Hippocampal formation (tissue), 2 donors: Measurements from ENCODE around the gene MEGF6.

Source experiments
- DNase-seq, 2 donors: peaks; one replicate each; lab custom pipeline; 2025; lab: John Stamatoyannopoulos, UW

Gene MEGF6

GRCh38 chr1:3485016-3485415 is 126.3 kb downstream of the MEGF6 start:
- no peak for DNase-seq

- no peak for DNase-seq
These were observed 127.4 kb downstream of the MEGF6 start for GRCh38 chr1:3483801-3484444.

GRCh38 chr1:3483380-3483779 is 127.9 kb downstream of the MEGF6 start:
- no peak for DNase-seq

- no peak for DNase-seq
These were observed 128.9 kb downstream of the MEGF6 start for GRCh38 chr1:3482378-3482849.

GRCh38 chr1:3481836-3482375 is 129.4 kb downstream of the MEGF6 start:
- DNase-seq, result no peak

- DNase-seq, result no peak
These were observed 130.3 kb downstream of the MEGF6 start for GRCh38 chr1:3481046-3481445.

GRCh38 chr1:3480369-3480719 is 131.0 kb downstream of the MEGF6 start:
- DNase-seq, result no peak

GRCh38 chr1:3479511-3480368 is 131.6 kb downstream of the MEGF6 start:
- DNase-seq, result no peak

- DNase-seq, result no peak
These were observed 133.1 kb downstream of the MEGF6 start for GRCh38 chr1:3478187-3478586.

GRCh38 chr1:3477241-3477995 is 133.9 kb downstream of the MEGF6 start:
- no peak for DNase-seq

GRCh38 chr1:3476666-3477065 is 134.6 kb downstream of the MEGF6 start:
- DNase-seq, result no peak

GRCh38 chr1:3475839-3476573 is 135.3 kb downstream of the MEGF6 start:
- no peak for DNase-seq

GRCh38 chr1:3474421-3474820 is 136.9 kb downstream of the MEGF6 start:
- no peak for DNase-seq

GRCh38 chr1:3474016-3474415 is 137.3 kb downstream of the MEGF6 start:
- DNase-seq, result no peak

GRCh38 chr1:3473381-3473844 is 137.9 kb downstream of the MEGF6 start:
- DNase-seq, result no peak

- DNase-seq, result no peak
These were observed 138.4 kb downstream of the MEGF6 start for GRCh38 chr1:3472906-3473305.

- no peak for DNase-seq
These were observed 139.0 kb downstream of the MEGF6 start for GRCh38 chr1:3472088-3472850.

GRCh38 chr1:3471356-3472087 is 139.8 kb downstream of the MEGF6 start:
- DNase-seq, result peak in 1 of 2 donors; percentile 23

GRCh38 chr1:3470650-3471355 is 140.5 kb downstream of the MEGF6 start:
- DNase-seq, result no peak
